Measurements from ENCODE around the gene PADI4.

- no peak for TF ChIP-seq ZBTB8A (tag by site-specific recombination; IDR thresholded peaks at IDR 0.05)
- TF ChIP-seq, protein P1, sequence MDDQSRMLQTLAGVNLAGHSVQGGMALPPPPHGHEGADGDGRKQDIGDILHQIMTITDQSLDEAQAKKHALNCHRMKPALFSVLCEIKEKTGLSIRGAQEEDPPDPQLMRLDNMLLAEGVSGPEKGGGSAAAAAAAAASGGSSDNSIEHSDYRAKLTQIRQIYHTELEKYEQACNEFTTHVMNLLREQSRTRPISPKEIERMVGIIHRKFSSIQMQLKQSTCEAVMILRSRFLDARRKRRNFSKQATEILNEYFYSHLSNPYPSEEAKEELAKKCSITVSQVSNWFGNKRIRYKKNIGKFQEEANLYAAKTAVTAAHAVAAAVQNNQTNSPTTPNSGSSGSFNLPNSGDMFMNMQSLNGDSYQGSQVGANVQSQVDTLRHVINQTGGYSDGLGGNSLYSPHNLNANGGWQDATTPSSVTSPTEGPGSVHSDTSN (CRISPR knock-in tag; IDR thresholded peaks at IDR 0.05), result no peak
Measured at GRCh38 chr1:17310068-17310640, 2.2 kb downstream of the PADI4 start.
